Amygdala (tissue), 56 donors: ENCODE results near the gene LATS1.
A peak's percentile ranks its signal among the peaks of the same experiment; 100 is the strongest.
"Not testable (repeated sequence)": the region's sequence is repeated elsewhere in the genome, so short reads cannot be mapped to it uniquely, and the experiment has no call there.

Source experiments
- DNase-seq, 56 donors: peaks; one replicate each; lab custom pipeline; 2025; lab: John Stamatoyannopoulos, UW

LATS1 gene

GRCh38 chr6:149729824-149730223 is 11.9 kb upstream of the LATS1 start:
- no peak for DNase-seq

DNA sequence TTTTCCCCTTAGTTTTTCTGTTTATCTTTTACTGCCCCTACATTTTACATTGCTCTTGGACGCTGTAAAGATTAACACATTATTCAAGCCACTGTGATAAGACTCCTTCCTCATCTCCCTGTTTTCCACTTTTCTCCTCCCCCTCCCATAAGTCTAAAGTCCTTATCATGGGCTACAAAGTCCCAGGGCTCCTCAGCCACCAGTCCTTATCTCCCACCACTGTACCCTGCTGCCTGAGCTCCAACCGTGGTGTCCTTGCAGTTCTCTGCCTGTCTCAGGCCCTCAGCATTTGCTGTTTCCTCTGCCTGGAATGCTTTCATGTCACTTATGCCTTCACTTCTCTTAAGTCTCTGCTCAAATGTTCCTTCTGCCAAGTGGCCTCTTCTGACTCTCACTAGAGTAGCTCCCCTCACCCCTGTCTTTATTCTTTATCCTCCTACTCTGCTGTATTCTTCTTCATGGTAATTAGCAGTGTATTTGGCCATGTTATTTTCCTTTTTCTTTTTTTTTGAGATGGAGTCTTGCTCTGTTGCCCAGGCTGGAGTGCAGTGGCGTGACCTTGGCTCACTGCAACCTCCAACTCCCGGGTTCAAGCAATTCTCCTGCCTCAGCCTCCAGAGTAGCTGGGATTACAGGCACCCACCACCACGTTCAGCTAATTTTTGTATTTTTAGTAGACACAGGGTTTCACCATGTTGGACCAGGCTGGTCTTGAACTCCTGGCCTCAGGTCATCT is 10.8 kb upstream of the LATS1 start:
- no peak for DNase-seq

GRCh38 chr6:149727793-149728498 is 10.0 kb upstream of the LATS1 start:
- DNase-seq, result no peak

DNA sequence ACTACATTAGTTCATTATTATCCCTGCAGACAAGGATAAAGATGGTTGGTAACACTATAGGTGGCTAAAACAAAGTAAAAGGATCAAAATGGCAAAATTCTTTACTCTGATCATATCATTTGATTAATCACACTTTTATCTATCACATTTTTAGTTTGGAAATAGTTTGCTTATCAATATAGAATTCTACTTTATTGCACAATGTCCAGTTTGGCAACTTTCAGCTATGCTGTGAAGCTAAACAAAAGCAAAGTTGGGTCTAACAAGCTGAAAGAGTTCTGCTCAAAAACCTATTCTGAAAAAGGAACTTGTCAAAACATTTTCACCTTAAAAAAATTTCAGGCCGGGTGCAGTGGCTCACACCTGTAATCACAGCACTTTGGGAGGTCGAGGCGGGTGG is 7.9 kb upstream of the LATS1 start:
- DNase-seq, result no peak

DNA sequence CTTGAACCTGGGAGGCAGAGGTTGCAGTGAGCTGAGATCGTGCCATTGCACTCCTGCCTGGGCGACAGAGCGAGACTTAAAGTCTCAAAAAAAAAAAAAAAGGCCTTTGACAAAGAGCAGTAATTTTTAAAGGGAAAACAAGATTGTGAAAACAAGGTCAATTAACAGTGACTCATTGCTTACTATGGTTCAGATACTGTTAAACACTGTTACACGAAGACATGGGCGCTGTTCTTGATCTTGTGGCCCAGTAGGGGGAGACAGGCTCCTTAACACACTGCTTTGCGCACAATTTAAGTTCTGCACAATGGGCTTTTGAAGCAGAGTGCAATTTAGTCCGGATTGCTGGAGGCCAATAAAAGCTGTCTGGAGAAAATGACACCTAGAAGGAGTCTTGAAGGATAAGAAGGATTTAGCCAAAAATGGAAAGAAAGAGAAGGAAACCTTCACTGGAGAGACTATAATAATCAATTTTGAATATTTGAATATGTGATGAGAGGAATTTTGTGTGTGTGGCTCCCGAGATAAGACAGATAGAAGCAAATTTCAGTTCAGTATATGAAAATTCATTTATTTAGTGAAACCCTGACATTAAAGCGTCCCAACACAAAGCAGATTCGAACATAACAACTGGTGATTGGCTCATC is 6.0 kb upstream of the LATS1 start:
- peak in 39 of 56 donors; percentile 0 to 77 (median 21) for DNase-seq

DNA sequence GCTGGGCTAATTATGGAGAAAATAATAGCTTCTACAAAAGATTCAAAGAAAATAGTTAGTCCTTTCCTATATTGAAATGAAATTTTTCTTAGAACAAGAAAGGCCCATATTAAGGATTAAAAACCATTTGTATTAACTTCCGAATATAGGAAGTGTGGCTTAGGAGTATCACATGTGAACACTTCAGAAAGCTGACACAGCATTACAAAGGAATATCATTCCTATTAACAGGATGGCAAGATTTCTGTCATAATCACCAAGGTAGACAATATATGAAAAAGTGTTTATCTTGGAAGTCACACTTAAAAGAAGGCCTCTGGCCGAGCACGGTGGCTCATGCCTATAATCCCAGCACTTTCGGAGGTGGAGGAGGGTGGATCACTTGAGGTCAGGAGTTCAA is 5.4 kb upstream of the LATS1 start:
- no peak for DNase-seq

DNA sequence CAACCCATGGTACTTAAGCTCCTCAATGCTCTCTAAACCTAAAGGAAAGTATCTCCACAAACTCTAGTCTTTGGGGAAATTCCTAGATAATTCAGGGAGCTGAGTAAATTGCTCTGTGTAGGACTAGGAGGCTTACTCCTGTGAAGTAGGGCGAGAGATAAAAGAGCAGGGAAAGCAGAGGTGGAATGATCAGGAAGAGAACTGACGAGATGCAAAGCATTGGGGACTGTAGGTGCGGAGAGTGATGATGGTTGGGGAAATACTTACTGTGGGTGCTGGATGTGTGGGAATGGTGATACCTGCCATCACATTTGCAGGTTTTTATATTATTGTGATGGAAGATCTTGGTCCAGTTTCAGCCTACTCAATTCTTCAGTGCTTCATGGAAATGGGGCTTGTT is 1.6 kb upstream of the LATS1 start:
- no peak for DNase-seq

- DNase-seq, result no peak
Observed at GRCh38 chr6:149717255-149717587, 680 bp downstream of the LATS1 start.

GRCh38 chr6:149716181-149716963 is 1.5 kb downstream of the LATS1 start:
- no peak for DNase-seq

- no peak for DNase-seq
Observed at GRCh38 chr6:149714442-149714841, 3.5 kb downstream of the LATS1 start.

GRCh38 chr6:149711711-149712110 is 6.2 kb downstream of the LATS1 start:
- DNase-seq, result no peak

- DNase-seq, result no peak
Observed at GRCh38 chr6:149701714-149702113, 16.2 kb downstream of the LATS1 start.

DNA sequence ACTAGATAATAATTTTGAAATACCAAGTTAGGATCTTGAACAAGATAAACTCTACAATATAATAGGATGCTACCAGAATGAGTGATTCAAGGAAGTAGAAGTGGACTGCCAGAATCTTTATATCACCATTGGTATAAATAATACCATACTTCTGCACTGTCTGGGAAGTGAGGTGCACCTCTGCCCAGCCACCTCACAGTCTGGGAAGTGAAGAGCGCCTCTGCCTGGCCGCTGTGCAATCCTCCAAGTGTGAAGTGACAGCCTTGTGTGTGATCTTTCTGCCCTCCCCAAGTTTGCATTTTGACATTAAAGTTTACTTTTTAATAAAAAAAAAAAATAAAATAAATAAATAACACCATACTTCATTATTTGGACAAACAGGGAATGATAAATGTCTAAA is 18.8 kb downstream of the LATS1 start:
- no peak for DNase-seq

DNA sequence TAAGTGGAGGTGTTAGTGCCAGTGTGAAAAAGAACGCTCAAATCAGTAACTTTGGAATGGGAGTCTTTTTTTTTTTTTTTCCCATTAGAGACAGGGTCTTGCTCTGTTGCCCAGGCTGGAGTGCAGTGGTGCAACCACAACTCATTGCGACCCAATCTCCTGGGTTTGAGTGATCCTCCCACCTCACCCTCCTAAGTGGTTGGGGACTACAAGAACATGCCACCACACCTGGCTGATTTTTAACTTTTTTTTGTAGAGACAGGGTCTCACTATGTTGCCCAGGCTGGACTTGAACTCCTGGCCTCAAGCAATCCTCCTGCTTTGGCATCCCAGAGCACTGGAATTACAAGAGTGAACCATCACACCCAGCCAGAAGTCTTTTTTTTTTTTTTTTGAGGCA is 19.7 kb downstream of the LATS1 start:
- DNase-seq, result no peak

DNA sequence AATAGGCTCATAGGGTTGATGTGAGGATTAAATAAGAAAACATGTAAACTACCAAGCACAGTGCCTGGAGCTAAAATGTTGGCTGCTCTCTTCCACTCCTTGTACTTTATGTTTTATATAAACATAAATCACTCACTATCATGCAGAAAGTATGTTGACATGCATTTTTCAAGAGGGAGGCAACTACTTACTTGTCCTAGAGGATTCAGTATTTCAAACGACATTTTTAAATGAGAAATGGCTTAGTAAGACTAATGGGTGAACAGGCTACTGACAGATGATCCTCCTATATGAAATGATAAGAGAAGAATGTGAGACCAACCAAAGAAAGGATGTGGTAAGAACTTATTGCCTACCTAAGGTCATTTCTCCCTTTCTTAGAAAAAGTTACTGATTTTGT is 21.0 kb downstream of the LATS1 start:
- DNase-seq, result no peak

GRCh38 chr6:149694921-149695320 is 23.0 kb downstream of the LATS1 start:
- peak in 1 of 56 donors; percentile 8 for DNase-seq

DNA sequence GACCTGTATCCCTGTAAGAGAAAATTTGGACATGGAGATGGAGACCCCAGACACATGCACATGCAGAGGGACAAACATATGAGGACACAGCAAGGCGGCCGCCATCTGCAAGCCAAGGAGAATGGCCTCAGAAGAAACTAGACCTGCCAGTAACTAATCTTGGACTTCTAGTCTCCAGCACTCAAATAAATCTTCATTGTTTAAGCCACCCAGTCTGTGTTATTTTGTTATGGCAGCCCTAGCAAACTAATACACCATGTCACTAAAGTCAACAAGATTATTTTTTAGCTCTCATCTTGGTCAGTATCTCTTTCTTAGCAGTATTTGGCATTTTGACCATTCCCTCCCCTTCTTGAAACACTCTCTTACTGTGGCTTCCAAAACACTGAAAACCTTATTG is 26.7 kb downstream of the LATS1 start:
- DNase-seq, result no peak

GRCh38 chr6:149686230-149686629 is 31.7 kb downstream of the LATS1 start:
- no peak for DNase-seq

- DNase-seq, result peak in 1 of 56 donors; percentile 22
Observed at GRCh38 chr6:149683256-149683859, 34.5 kb downstream of the LATS1 start.

GRCh38 chr6:149681845-149682244 is 36.1 kb downstream of the LATS1 start:
- DNase-seq, result not testable (repeated sequence)

DNA sequence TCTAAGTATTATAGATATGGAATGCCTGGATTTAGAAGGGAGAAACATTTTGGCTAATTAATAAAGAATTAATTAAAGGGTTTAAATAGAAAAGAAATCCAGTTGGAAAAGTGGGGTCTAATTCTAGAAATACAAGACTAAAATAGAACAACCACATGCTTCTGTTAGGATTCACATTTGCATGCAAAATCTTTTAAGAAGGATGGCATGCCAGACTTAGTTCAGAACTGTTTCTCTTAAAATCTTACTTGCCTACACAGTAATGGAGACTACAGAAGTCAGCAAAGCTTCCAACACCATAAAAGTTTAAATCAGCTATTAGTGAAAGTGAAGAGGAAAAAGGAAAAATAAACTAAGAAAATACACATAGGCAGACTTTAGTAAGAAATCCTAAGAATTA is 36.7 kb downstream of the LATS1 start:
- DNase-seq, result no peak
